ENCODE results near the gene RDH11.

DNA sequence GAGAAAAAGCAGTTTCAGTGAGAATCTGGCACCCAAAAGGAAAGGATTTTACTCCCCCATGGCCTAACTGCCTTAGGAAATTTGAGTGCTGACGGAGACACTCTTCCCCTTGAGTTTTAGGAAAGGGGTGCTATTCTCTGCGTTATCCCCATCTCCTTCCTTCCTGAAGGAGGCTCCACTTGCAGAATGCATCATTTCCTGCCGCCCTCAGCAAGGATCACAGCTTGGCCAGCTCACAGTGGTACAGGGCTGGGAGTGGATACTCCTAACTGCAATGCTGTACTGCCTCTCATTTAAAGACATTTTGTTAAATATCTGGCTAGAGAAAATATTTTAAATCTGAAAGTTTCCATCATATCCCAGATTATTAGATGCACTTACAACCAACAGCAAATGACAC lies 39.1 kb upstream of the RDH11 start:
- TF ChIP-seq EP300 (IDR thresholded peaks at IDR 0.05) (no peak), POLR2AphosphoS5 (IDR thresholded peaks at IDR 0.05) (no peak)

Data from upper lobe of left lung (tissue), 4 donors.